ENCODE measurements around the gene KLK13.

DNA sequence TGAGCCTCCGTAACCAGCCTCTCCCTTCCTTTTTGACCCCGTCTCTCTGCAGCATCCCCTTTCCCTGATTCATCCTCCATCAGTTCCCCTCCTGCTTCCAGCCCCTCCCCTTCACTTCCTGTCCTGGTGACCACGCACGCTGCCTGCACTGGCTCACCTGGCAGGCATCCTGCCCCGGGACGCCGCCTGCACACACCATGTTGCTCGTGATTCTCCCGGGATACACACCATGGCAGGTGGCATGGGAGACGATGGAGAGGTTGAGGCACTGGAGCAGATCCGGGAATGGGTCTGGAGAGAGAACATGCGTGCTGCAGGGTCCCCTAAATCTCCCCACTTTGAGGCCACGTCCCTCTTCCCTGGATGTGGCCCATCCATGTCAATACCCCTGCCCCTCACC lies 34.3 kb downstream of the KLK13 start:
- TF ChIP-seq, protein P1, sequence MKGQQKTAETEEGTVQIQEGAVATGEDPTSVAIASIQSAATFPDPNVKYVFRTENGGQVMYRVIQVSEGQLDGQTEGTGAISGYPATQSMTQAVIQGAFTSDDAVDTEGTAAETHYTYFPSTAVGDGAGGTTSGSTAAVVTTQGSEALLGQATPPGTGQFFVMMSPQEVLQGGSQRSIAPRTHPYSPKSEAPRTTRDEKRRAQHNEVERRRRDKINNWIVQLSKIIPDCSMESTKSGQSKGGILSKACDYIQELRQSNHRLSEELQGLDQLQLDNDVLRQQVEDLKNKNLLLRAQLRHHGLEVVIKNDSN (IDR thresholded peaks at IDR 0.05) = no peak
- TF ChIP-seq FOXM1 (IDR thresholded peaks at IDR 0.05; ENCODE audit: borderline replicate concordance, low read depth) = no peak
- no peak for TF ChIP-seq NFIC (IDR thresholded peaks at IDR 0.05)
- TF ChIP-seq, protein P2, sequence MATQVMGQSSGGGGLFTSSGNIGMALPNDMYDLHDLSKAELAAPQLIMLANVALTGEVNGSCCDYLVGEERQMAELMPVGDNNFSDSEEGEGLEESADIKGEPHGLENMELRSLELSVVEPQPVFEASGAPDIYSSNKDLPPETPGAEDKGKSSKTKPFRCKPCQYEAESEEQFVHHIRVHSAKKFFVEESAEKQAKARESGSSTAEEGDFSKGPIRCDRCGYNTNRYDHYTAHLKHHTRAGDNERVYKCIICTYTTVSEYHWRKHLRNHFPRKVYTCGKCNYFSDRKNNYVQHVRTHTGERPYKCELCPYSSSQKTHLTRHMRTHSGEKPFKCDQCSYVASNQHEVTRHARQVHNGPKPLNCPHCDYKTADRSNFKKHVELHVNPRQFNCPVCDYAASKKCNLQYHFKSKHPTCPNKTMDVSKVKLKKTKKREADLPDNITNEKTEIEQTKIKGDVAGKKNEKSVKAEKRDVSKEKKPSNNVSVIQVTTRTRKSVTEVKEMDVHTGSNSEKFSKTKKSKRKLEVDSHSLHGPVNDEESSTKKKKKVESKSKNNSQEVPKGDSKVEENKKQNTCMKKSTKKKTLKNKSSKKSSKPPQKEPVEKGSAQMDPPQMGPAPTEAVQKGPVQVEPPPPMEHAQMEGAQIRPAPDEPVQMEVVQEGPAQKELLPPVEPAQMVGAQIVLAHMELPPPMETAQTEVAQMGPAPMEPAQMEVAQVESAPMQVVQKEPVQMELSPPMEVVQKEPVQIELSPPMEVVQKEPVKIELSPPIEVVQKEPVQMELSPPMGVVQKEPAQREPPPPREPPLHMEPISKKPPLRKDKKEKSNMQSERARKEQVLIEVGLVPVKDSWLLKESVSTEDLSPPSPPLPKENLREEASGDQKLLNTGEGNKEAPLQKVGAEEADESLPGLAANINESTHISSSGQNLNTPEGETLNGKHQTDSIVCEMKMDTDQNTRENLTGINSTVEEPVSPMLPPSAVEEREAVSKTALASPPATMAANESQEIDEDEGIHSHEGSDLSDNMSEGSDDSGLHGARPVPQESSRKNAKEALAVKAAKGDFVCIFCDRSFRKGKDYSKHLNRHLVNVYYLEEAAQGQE (IDR thresholded peaks at IDR 0.05; ENCODE audit: low read depth) = no peak
